HG03432 (cell line): ENCODE measurements around the gene PDE4B.
"Not testable (repeated sequence)": the region's sequence is repeated elsewhere in the genome, so short reads cannot be mapped to it uniquely, and the experiment has no call there.

Experiments
- ATAC-seq: cut with Tn5 transposase; IDR thresholded peaks from one replicate; pipeline ENCODE4 v1.9.1; 2021; ENCODE audit warnings: mild to moderate bottlenecking, moderate library complexity; ENCODE audit not compliant: unreplicated experiment

Gene PDE4B

DNA sequence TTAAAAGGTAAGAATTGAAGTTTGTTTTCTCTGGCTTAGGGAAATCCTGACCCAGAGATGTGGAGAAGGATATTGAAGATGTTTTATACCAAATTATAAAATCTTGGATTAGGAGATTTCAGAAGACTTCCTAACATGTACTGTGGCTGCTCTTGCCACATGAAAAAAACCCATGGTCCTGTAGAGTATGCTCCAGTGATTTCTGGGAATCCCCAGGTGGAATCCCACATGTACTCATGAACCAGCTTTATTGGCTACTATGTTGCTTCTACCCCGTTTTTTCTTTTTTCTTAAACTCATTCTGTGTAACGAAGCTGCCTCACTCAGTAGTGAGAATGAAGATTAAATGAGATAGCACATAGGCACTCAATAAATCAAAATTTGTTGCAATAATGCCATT is 608.5 kb downstream of the PDE4B start:
- ATAC-seq, result no peak

DNA sequence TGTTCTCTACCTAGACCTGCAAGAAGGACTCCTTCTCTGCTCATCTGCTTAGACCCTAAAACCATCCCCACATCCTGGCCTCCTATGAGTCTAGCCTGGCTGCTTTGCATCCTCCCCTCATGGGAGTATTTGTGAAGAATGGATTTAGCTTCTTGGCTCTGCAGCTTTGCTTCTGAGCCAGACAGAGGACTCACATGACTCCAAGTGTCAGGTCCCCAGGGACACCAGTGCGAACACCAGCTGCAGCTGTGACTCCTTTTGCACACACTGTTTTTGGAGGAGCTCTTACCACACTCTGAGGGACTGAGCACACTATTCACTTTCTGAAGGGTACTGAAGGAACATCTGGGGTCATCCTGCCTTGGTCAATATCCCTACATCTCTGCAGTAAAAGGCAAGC is 609.5 kb downstream of the PDE4B start:
- ATAC-seq, result peak; percentile 84

- no peak for ATAC-seq
These were observed 610.5 kb downstream of the PDE4B start for GRCh38 chr1:66403007-66403731.

GRCh38 chr1:66405061-66405460 is 612.4 kb downstream of the PDE4B start:
- no peak for ATAC-seq

DNA sequence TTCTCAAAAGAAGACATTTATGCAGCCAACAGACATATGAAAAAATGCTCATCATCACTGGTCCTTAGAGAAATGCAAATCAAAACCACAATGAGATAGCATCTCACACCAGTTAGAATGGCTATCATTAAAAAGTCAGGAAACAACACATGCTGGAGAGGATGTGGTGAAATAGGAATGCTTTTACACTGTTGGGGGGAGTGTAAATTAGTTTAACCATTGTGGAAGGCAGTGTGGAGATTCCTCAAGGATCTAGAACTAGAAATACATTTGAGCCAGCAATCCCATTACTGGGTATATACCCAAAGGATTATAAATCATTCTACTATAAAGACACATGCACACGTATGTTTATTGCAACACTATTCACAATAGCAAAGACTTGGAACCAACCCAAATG is 618.8 kb downstream of the PDE4B start:
- not testable (repeated sequence) for ATAC-seq

GRCh38 chr1:66412704-66413103 is 620.0 kb downstream of the PDE4B start:
- no peak for ATAC-seq

GRCh38 chr1:66413136-66413837 is 620.6 kb downstream of the PDE4B start:
- ATAC-seq, result no peak

- ATAC-seq, result no peak
These were observed 621.1 kb downstream of the PDE4B start for GRCh38 chr1:66413838-66414175.

- ATAC-seq, result no peak
These were observed 622.6 kb downstream of the PDE4B start for GRCh38 chr1:66415281-66415680.

GRCh38 chr1:66415866-66416265 is 623.2 kb downstream of the PDE4B start:
- ATAC-seq, result no peak

GRCh38 chr1:66416295-66416694 is 623.6 kb downstream of the PDE4B start:
- no peak for ATAC-seq

GRCh38 chr1:66418021-66418420 is 625.3 kb downstream of the PDE4B start:
- no peak for ATAC-seq

DNA sequence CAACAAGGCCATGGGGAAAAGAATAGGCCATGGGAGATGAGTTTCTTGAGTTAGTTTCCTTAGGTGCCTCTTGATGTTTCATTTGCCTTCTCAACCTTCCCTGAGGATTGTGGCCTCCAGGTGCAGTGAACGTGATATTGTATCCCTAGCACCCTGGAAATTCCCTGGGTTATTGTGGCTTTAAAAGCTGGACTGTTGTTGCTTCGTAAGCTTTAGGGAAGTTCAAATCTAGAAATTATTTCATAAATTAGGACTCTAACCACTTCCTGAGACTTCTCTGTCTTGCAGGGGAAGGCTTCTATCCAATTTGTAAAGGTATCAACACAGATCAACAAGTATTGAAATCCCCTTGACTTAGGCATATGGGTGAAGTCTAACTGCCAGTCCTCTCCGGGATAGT is 627.5 kb downstream of the PDE4B start:
- not testable (repeated sequence) for ATAC-seq

DNA sequence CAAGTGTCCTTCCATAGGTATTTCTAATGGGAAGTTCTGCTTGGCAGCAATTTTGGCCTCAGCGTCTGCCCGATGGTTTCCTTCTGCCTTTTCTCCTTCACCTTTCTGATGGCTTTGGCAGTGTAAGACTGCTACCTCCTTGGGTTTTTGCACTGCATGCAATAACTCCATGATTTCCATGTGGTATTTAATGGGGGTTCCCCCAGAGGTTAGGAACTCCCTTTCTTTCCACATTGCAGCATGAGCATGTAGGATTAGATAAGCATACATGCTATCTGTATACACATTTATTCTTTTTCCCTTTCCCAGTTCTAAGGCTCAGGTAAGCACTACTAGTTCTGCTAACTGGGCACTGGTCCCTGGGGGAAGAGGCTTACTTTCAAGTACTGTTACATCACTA is 628.2 kb downstream of the PDE4B start:
- ATAC-seq, result not testable (repeated sequence)

- ATAC-seq, result no peak
These were observed 630.1 kb downstream of the PDE4B start for GRCh38 chr1:66422804-66423203.
